GM18507 (cell line): ENCODE results near the gene AMY2A.
"Not testable (repeated sequence)": the region's sequence is repeated elsewhere in the genome, so short reads cannot be mapped to it uniquely, and the experiment has no call there.

Experiments used
- DNase-seq: peaks from one replicate; pipeline ENCODE4 v3.0.0; 2011; ENCODE audit warnings: low read depth; ENCODE audit not compliant: insufficient read length; ENCODE audit errors: extremely low spot score
- FAIRE-seq: peaks from 2 replicates; lab custom pipeline; 2011; peaks lifted over from hg19 to GRCh38; lab: Jason Lieb, UNC

AMY2A gene

GRCh38 chr1:103616994-103617477 is at the start of gene AMY2A:
AMY2A (plus strand) TSS chr1:103617427; CDS start chr1:103617441, 14 bp downstream.
- not testable (repeated sequence) for FAIRE-seq, DNase-seq

GRCh38 chr1:103569493-103569892 is 47.7 kb upstream of the AMY2A start:
- FAIRE-seq (no peak), DNase-seq (no peak)

GRCh38 chr1:103571289-103571688 is 45.9 kb upstream of the AMY2A start, which contains the start of gene AMY2B:
AMY2B (plus strand) TSS chr1:103571589; CDS start chr1:103571603, 14 bp downstream.
- DNase-seq, FAIRE-seq: not testable (repeated sequence)

- FAIRE-seq (no peak), DNase-seq (no peak)
These were observed 41.2 kb upstream of the AMY2A start for GRCh38 chr1:103576065-103576464.

- FAIRE-seq, DNase-seq: not testable (repeated sequence)
These were observed 40.4 kb upstream of the AMY2A start for GRCh38 chr1:103576784-103577183.

- DNase-seq (no peak), FAIRE-seq (no peak)
These were observed 34.8 kb upstream of the AMY2A start for GRCh38 chr1:103582464-103582863.

- no peak for DNase-seq
- no peak for FAIRE-seq
These were observed 33.3 kb upstream of the AMY2A start for GRCh38 chr1:103583887-103584286.

- no peak for FAIRE-seq
- DNase-seq, result no peak
These were observed 32.7 kb upstream of the AMY2A start for GRCh38 chr1:103584537-103584936.

- peak; percentile 36 for FAIRE-seq
- DNase-seq, result not testable (repeated sequence)
These were observed 14.5 kb upstream of the AMY2A start for GRCh38 chr1:103602740-103603139.

GRCh38 chr1:103616362-103616761 is 865 bp upstream of the AMY2A start:
- no peak for DNase-seq
- FAIRE-seq, result no peak

- not testable (repeated sequence) for FAIRE-seq, DNase-seq
These were observed 10.2 kb downstream of the AMY2A start for GRCh38 chr1:103627436-103627835.

GRCh38 chr1:103641194-103641593 is 24.0 kb downstream of the AMY2A start:
- not testable (repeated sequence) for FAIRE-seq, DNase-seq

GRCh38 chr1:103643908-103644307 is 26.7 kb downstream of the AMY2A start:
- not testable (repeated sequence) for FAIRE-seq

GRCh38 chr1:103650305-103650704 is 33.1 kb downstream of the AMY2A start:
- DNase-seq, FAIRE-seq: not testable (repeated sequence)

More at GRCh38 chr1:103643908-103644307, 26.7 kb downstream of the AMY2A start:
- DNase-seq, result not testable (repeated sequence)

GRCh38 chr1:103650889-103651288 is 33.7 kb downstream of the AMY2A start:
- DNase-seq, FAIRE-seq: not testable (repeated sequence)

GRCh38 chr1:103654133-103654532 is 36.9 kb downstream of the AMY2A start:
- FAIRE-seq, result not testable (repeated sequence)

GRCh38 chr1:103655460-103655859 is 38.2 kb downstream of the AMY2A start, which contains the start of gene AMY1A:
AMY1A (plus strand) TSS chr1:103655760; CDS start chr1:103656331, 571 bp downstream.
- not testable (repeated sequence) for FAIRE-seq, DNase-seq

More at GRCh38 chr1:103654133-103654532, 36.9 kb downstream of the AMY2A start:
- DNase-seq, result not testable (repeated sequence)
